ENCODE data around the gene ANKRD16.
"Not testable (repeated sequence)": the region's sequence is repeated elsewhere in the genome, so short reads cannot be mapped to it uniquely, and the experiment has no call there.

- TF ChIP-seq CTCF (conservative IDR thresholded peaks at IDR 0.05; ENCODE audit: low read depth, low read length); EZH2 (IDR thresholded peaks at IDR 0.05; ENCODE audit: low read length, unreplicated experiment); EZH2phosphoT487 (IDR thresholded peaks at IDR 0.05; ENCODE audit: borderline replicate concordance, low read length): not testable (repeated sequence)
These were observed 23.1 kb downstream of the ANKRD16 start for GRCh38 chr10:5866451-5867081.

All from PC-3 (cell line).